GM12874 (cell line): ENCODE results near the gene WDSUB1.

Source experiments
- CTCF ChIP-seq: IDR thresholded peaks from 2 replicates; pipeline ENCODE4 v1.5.1; 2011; ENCODE audit warnings: low read depth, mild to moderate bottlenecking, control low read depth, low read length, moderate library complexity; ENCODE audit not compliant: insufficient read depth

Gene WDSUB1

GRCh38 chr2:159298967-159299366, 12.5 kb upstream of the WDSUB1 start:
- TF ChIP-seq CTCF, result no peak

GRCh38 chr2:159297042-159297707, 10.7 kb upstream of the WDSUB1 start:
- no peak for TF ChIP-seq CTCF

- no peak for TF ChIP-seq CTCF
These were observed 5.7 kb upstream of the WDSUB1 start for GRCh38 chr2:159292157-159292556.

GRCh38 chr2:159290289-159290907, 3.9 kb upstream of the WDSUB1 start:
- TF ChIP-seq CTCF, result no peak

GRCh38 chr2:159287733-159288132, 1.2 kb upstream of the WDSUB1 start:
- TF ChIP-seq CTCF, result no peak

- no peak for TF ChIP-seq CTCF
These were observed 372 bp upstream of the WDSUB1 start for GRCh38 chr2:159286709-159287441.

GRCh38 chr2:159285433-159285832, 1.1 kb downstream of the WDSUB1 start:
- no peak for TF ChIP-seq CTCF
